GM19324 (cell line): Measurements from ENCODE around the gene SRP72.

Source experiments
- ATAC-seq: cut with Tn5 transposase; IDR thresholded peaks from one replicate; pipeline ENCODE4 v1.9.1; 2021; ENCODE audit warnings: mild to moderate bottlenecking, moderate library complexity; ENCODE audit not compliant: unreplicated experiment, low FRiP score

SRP72 gene

DNA sequence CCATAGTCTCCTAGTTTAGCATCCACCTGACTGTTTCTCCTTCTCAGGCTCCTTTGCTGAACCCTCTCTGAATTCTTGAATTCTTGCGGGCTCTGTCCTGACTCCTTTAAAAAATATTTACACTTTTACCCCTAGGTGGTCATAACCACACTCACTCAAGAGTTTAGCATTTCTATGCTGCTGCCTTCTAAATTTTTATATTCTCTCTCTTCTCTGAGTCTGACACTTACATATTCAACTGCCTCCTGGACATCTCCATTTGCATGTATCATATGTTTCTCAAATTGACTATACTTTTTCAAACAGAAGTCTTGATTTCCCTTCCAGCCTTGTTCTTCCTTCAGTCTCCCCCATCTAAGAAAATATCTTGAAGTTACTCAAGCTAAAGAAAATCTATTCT lies 69.7 kb downstream of the SRP72 start:
- ATAC-seq = no peak

DNA sequence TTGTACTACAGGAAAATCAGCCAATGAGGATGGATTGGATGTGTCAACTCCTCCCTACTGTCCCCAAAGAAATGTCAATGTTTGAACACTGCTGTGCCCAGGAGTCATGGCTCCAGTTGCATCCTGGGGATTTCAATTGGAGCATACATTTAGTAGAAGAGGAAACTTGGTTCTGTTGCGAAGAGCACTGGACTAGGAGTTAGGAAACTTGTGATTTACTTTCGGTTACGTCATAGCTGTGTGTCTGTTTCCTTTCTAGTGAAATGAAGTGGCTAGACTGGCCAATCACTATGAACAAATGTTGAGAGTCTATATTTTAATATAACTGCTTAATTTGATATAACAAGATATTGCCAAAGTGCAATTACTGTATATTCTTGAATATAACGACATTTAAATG lies 73.4 kb downstream of the SRP72 start:
- ATAC-seq = no peak

DNA sequence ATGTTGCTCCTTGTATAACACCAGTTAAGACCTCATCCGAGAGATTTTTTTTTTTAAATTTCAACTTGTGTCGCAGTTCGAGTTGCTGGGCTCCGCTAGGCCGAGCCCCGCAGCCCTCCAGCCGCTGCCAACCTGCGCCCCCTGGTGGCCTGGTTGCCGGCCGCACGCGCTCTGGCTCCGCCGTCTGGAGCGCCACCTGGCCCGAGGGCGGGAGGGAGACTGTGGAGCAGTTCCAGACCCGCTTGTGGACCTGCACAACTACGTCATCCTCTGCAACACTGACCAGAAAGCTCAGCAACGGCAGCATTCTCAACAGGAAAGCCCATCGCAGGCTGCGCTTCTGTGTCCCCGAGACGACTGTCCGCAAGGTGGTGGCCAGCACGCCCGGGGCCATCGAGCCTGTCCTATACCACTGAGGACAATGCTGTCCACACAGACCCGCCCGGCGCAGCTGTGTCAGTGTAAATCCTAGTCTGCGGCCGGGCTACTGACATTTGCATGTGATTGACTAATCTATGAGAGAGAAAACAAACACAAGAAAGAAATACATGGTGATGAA lies 77.2 kb downstream of the SRP72 start:
- peak; percentile 98 for ATAC-seq

DNA sequence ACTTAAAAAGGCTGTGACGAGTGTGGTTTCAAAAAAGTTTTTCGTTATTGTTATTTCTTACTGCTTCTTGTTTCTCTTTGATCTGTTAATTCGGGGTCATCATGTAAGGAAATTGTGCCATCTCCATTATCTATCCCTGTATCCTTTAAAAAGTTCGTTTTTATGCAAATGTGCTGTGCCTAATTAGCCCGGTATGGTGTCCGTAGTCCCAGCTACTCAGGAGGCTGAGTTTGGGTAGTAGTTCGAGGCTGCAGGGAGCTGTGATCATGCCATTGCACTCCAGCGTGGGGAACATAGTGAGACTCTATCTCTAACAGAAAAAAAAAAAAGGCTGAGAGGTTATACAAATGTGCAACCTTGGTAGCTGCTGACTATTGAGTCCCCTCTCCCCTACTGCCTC lies 83.2 kb downstream of the SRP72 start:
- no peak for ATAC-seq

DNA sequence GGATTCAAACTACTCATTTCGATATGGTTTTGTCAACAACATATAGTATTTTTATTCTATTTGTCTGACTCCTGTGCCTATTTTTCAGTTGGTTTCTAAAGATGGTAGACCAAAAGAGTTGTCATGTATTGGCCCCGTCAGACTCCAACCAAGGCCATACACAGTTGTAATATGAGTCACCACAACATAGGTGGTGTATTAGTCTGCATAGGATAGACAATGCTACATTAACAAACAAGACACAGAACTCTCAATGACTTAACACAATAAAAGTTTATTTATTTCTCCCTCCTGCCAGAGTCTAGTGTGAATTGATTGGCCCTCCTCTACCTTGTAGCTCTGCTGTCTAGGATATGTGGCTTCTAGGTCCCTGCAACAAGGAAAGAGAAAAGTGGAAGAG lies 84.1 kb downstream of the SRP72 start:
- no peak for ATAC-seq

DNA sequence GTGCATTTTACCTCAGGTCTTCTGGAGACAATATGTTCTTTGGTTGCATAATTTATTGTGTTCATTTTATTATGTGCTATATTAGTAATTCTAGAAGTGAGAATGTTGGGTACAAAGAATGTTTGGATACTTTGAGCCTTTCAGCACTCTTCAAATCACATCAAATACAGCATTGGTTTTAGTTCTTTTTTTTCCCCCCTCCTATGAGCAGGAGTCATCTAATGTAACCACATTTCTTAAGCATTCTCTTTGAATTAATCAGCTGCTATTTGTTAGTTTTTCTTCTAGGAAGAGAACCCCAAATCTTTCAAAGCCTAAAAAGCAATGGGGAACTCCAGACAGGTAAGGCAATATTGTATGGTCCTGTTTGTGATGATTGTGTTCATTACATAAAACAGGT lies 84.9 kb downstream of the SRP72 start:
- ATAC-seq = no peak
